Mucosa of stomach (tissue), 1 donor: Measurements from ENCODE around the gene HEATR5B.
"Not testable (repeated sequence)": the region's sequence is repeated elsewhere in the genome, so short reads cannot be mapped to it uniquely, and the experiment has no call there.

ENCODE experiments used
- H3K27me3 ChIP-seq: one replicate; pipeline ENCODE4 v1.7.0; 2013; ENCODE audit warnings: mild to moderate bottlenecking, low read length; ENCODE audit not compliant: control insufficient read depth, insufficient read depth
- H3K36me3 ChIP-seq: one replicate; pipeline ENCODE4 v1.7.0; 2013; ENCODE audit warnings: low read length; ENCODE audit not compliant: control insufficient read depth, insufficient read depth
- H3K4me1 ChIP-seq: one replicate; pipeline ENCODE4 v1.7.0; 2013; ENCODE audit warnings: mild to moderate bottlenecking, low read length; ENCODE audit not compliant: control insufficient read depth, insufficient read depth
- H3K4me3 ChIP-seq: one replicate; pipeline ENCODE4 v1.7.0; 2013; ENCODE audit warnings: low read length
- H3K9ac ChIP-seq: one replicate; pipeline ENCODE4 v1.7.0; 2013; ENCODE audit warnings: mild to moderate bottlenecking, low read length, moderate library complexity
- H3K9me3 ChIP-seq: one replicate; pipeline ENCODE4 v1.7.0; 2013; ENCODE audit warnings: mild to moderate bottlenecking, low read length, moderate library complexity; ENCODE audit not compliant: control insufficient read depth
- donor health status: Pancreatic carcinoma.

The HEATR5B gene

GRCh38 chr2:36952748-36953197 is 131.4 kb downstream of the HEATR5B start:
- Histone ChIP-seq H3K9ac (no peak overlapping the region), H3K4me1 (no peaks in the 10 kb centered on the region), H3K27me3 (no peaks in the 10 kb centered on the region), H3K9me3 (no peaks in the 10 kb centered on the region), H3K4me3 (no peak overlapping the region), H3K36me3 (no peaks in the 10 kb centered on the region)

- H3K9me3 ChIP-seq: no peaks in the 10 kb centered on the region
- no peak overlapping the region for H3K9ac ChIP-seq
- no peaks in the 10 kb centered on the region for H3K36me3 ChIP-seq
- no peaks in the 10 kb centered on the region for H3K27me3 ChIP-seq
- H3K4me3 ChIP-seq: no peak overlapping the region
- H3K4me1 ChIP-seq: no peaks in the 10 kb centered on the region
Measured at GRCh38 chr2:36951574-36951973, 132.6 kb downstream of the HEATR5B start.

- H3K4me1 ChIP-seq: no peaks in the 10 kb centered on the region
- H3K4me3 ChIP-seq: no peak overlapping the region
- no peak overlapping the region for H3K9ac ChIP-seq
- H3K27me3 ChIP-seq: no peaks in the 10 kb centered on the region
- no peaks in the 10 kb centered on the region for H3K36me3 ChIP-seq
- H3K9me3 ChIP-seq: no peaks in the 10 kb centered on the region
Measured at GRCh38 chr2:36951027-36951518, 133.1 kb downstream of the HEATR5B start.

GRCh38 chr2:36949845-36950244 is 134.3 kb downstream of the HEATR5B start:
- H3K4me1 ChIP-seq: no peaks in the 10 kb centered on the region
- no peak overlapping the region for H3K9ac ChIP-seq
- no peaks in the 10 kb centered on the region for H3K9me3 ChIP-seq
- no peaks in the 10 kb centered on the region for H3K36me3 ChIP-seq
- H3K4me3 ChIP-seq: no peak overlapping the region
- H3K27me3 ChIP-seq: no peaks in the 10 kb centered on the region

- H3K4me1 ChIP-seq, H3K4me3 ChIP-seq, H3K9ac ChIP-seq, H3K27me3 ChIP-seq, H3K9me3 ChIP-seq, H3K36me3 ChIP-seq: not testable (repeated sequence)
Measured at GRCh38 chr2:36945240-36945639, 138.9 kb downstream of the HEATR5B start.

- no peaks in the 10 kb centered on the region for H3K27me3 ChIP-seq
- H3K4me3 ChIP-seq: no peak overlapping the region
- H3K9me3 ChIP-seq: no peaks in the 10 kb centered on the region
- no peaks in the 10 kb centered on the region for H3K36me3 ChIP-seq
- no peaks in the 10 kb centered on the region for H3K4me1 ChIP-seq
- H3K9ac ChIP-seq: no peak overlapping the region
Measured at GRCh38 chr2:36941867-36942266, 142.3 kb downstream of the HEATR5B start.

- H3K4me1 ChIP-seq, H3K9me3 ChIP-seq, H3K36me3 ChIP-seq: not testable (repeated sequence)
Measured at GRCh38 chr2:36936526-36936925, 147.6 kb downstream of the HEATR5B start.

GRCh38 chr2:36931688-36932087 is 152.5 kb downstream of the HEATR5B start:
- not testable (repeated sequence) for H3K9ac ChIP-seq, H3K36me3 ChIP-seq, H3K9me3 ChIP-seq, H3K27me3 ChIP-seq, H3K4me3 ChIP-seq
- H3K4me1 ChIP-seq: peaks cover 12% of the 10 kb centered on the region

More at GRCh38 chr2:36936526-36936925, 147.6 kb downstream of the HEATR5B start:
- H3K27me3 ChIP-seq, H3K4me3 ChIP-seq, H3K9ac ChIP-seq: not testable (repeated sequence)
